ENCODE measurements around the gene IGF2R. TPM values are rescaled to one million over a fixed set of nuclear protein-coding genes. Genes with fewer than 3 reads are reported as not detected.

Gene IGF2R
- total RNA-seq, 4 donors from 2014 or later = 85.0 to 145 (median 103) TPM

DNA sequence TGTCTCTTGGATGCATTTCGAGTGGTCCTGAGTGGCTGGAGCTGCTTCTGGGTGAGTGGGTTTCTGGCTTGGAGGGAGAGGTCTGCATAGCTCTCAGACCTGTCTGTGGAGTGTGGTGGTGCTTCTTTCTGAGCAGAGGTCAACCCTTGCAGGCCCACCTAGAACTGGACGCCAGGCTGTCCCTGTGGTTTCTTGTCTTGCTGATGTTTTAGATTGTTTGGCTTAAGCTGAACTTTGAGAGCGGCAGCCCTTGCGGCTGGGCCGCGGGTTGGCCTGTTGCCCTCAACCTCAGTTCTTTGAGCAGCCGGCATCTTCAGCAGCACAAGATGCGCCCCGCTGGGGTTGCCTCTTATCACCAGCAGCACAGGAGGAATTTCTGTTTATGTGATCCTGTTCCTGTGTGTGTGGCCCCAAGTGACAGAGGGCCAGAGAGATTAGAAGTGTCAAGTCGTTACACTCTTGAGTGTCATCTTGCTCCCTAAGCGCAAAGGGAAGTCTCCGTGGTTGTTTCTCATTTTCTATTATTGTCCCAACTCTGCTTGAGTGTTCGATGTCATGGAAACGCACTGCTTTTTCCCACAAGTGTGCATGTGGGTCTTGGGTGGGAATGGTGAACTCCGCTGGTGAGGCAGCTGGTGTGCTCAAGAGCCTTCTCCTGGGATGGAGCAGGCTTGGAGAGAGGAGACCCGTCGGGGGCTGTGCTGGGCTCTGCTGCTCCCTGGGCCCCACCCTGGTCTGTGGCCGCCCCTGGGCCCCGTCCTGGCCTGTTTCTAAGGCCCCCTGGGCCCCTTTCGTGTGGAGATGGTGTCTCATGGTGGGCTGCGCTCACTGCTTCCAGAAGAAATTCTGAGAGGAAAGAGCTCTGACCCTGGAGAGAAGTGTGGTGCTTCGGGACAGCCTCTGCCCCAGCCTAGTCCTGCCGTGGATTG, 132.7 kb downstream of the IGF2R start:
- TF ChIP-seq, protein P1, sequence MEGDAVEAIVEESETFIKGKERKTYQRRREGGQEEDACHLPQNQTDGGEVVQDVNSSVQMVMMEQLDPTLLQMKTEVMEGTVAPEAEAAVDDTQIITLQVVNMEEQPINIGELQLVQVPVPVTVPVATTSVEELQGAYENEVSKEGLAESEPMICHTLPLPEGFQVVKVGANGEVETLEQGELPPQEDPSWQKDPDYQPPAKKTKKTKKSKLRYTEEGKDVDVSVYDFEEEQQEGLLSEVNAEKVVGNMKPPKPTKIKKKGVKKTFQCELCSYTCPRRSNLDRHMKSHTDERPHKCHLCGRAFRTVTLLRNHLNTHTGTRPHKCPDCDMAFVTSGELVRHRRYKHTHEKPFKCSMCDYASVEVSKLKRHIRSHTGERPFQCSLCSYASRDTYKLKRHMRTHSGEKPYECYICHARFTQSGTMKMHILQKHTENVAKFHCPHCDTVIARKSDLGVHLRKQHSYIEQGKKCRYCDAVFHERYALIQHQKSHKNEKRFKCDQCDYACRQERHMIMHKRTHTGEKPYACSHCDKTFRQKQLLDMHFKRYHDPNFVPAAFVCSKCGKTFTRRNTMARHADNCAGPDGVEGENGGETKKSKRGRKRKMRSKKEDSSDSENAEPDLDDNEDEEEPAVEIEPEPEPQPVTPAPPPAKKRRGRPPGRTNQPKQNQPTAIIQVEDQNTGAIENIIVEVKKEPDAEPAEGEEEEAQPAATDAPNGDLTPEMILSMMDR (IDR thresholded peaks at IDR 0.05; ENCODE audit: low read depth) = no peak

DNA sequence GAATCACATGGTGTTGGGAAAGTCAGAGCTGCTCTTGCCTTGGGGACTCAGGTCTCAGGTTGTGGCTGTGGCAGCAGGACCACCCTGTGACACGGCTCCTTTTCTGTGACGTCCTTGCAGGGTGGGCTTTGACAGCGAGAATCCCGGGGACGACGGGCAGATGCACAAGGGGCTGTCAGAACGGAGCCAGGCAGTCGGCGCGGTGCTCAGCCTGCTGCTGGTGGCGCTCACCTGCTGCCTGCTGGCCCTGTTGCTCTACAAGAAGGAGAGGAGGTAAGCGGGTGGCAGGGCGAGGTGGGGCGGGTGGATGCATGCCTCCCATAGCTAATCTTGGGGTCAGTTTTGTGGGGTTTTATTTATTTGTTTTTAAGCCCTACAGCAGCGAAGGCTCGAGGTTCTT, 133.5 kb downstream of the IGF2R start:
- TF ChIP-seq, protein P1 (IDR thresholded peaks at IDR 0.05; ENCODE audit: low read depth) = no peak

DNA sequence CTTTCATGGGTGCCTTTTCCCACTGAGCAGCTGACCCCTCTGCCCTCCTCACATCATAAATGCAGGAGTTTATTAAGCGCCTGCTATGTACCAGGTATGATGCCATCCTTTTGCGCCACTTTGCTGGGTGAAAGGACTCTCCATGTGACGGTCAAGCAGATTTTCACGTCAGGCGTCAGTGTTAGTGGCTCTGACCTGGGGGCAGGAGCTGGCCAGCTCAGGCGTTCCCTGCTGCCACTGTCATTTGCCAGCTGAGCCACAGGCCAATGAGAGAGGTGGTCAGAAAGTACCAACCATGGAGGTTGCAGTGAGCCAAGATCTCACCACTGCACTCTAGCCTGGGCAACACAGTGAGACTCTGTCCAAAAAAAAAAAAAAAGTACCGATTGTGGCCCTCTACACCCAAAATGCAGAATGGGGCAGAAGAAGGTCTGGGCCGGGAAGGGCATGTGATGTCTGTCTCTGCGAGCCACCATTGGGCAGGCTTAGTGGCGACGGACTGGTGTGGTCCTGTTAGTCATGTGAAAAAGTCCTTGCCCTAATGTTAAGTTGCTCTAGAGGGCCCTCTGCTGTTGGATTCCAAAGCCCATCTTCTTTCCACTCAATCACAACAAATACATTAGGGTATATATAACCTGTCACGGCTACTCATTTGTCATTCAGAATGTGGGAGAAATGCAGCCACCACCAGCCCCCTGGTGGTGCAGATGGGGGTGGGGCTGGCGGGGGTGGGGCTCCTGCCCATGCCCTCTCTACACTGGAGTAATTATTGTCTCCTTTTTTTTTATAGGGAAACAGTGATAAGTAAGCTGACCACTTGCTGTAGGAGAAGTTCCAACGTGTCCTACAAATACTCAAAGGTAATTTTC, 134.3 kb downstream of the IGF2R start:
- TF ChIP-seq, protein P1 (IDR thresholded peaks at IDR 0.05; ENCODE audit: low read depth) = no peak

DNA sequence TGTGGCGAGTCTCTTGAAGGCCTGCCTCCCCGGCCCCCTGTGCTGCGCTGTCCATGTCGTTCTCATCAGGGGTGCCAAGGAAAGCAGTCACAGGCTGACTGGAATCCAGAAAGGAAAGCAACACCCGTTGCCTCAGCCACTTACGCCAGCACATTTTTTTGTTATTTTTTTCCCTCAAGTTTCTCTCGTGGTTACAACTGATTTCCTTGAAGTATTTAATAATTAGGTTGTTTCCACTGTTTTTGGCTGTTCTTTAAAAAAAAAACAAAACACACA, 134.9 kb downstream of the IGF2R start:
- TF ChIP-seq, protein P1 (IDR thresholded peaks at IDR 0.05; ENCODE audit: low read depth) = no peak

DNA sequence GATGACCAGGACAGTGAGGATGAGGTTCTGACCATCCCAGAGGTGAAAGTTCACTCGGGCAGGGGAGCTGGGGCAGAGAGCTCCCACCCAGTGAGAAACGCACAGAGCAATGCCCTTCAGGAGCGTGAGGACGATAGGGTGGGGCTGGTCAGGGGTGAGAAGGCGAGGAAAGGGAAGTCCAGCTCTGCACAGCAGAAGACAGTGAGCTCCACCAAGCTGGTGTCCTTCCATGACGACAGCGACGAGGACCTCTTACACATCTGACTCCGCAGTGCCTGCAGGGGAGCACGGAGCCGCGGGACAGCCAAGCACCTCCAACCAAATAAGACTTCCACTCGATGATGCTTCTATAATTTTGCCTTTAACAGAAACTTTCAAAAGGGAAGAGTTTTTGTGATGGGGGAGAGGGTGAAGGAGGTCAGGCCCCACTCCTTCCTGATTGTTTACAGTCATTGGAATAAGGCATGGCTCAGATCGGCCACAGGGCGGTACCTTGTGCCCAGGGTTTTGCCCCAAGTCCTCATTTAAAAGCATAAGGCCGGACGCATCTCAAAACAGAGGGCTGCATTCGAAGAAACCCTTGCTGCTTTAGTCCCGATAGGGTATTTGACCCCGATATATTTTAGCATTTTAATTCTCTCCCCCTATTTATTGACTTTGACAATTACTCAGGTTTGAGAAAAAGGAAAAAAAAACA, 136.1 kb downstream of the IGF2R start:
- TF ChIP-seq, protein P1 (IDR thresholded peaks at IDR 0.05; ENCODE audit: low read depth) = no peak

DNA sequence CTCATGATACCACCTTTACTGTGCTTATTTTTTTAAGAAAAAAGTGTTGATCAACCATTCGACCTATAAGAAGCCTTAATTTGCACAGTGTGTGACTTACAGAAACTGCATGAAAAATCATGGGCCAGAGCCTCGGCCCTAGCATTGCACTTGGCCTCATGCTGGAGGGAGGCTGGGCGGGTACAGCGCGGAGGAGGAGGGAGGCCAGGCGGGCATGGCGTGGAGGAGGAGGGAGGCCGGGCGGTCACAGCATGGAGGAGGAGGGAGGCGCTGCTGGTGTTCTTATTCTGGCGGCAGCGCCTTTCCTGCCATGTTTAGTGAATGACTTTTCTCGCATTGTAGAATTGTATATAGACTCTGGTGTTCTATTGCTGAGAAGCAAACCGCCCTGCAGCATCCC, 137.1 kb downstream of the IGF2R start:
- TF ChIP-seq, protein P1 (IDR thresholded peaks at IDR 0.05; ENCODE audit: low read depth) = no peak
